MM.1S (cell line): ENCODE data around the gene NUDT14.

ENCODE experiments used
- DNase-seq: peaks from one replicate; pipeline ENCODE4 v3.0.0-alpha.2; 2015
- H2AFZ ChIP-seq: fragments of 300-600 bp; sonication (generic); 2 replicates; pipeline ENCODE4 v1.6.0; 2016; ENCODE audit warnings: antibody characterized with exemption, low read length
- H3F3A ChIP-seq: fragments of 300-600 bp; sonication (generic); 2 replicates; pipeline ENCODE4 v1.6.1; 2016; ENCODE audit warnings: mild to moderate bottlenecking, antibody characterized with exemption, low read length, moderate library complexity, mixed read lengths; ENCODE audit not compliant: insufficient read depth
- H3K27ac ChIP-seq: fragments of 300-600 bp; sonication (generic); 2 replicates; pipeline ENCODE4 v1.5.1; 2016; ENCODE audit warnings: mild to moderate bottlenecking, low read length
- H3K27me3 ChIP-seq: fragments of 300-600 bp; sonication (generic); replicated peaks from 2 replicates; pipeline ENCODE4 v1.6.0; 2016; ENCODE audit warnings: low read length; ENCODE audit not compliant: insufficient read depth
- H3K36me3 ChIP-seq: fragments of 300-600 bp; sonication (generic); replicated peaks from 2 replicates; pipeline ENCODE4 v1.6.1; 2016; ENCODE audit warnings: mild to moderate bottlenecking, low read length, mixed read lengths; ENCODE audit not compliant: insufficient read depth
- H3K4me1 ChIP-seq: fragments of 300-600 bp; sonication (generic); 2 replicates; pipeline ENCODE4 v1.6.1; 2016; ENCODE audit warnings: low read length, mixed read lengths
- H3K4me2 ChIP-seq: fragments of 300-600 bp; sonication (generic); 2 replicates; pipeline ENCODE4 v1.6.0; 2016; ENCODE audit warnings: low read depth, low read length
- H3K4me3 ChIP-seq: fragments of 300-600 bp; sonication (generic); 2 replicates; pipeline ENCODE4 v1.5.1; 2016; ENCODE audit warnings: low read length, mixed read lengths
- H3K79me2 ChIP-seq: fragments of 300-600 bp; sonication (generic); 2 replicates; pipeline ENCODE4 v1.6.1; 2016; ENCODE audit warnings: mixed run types, low read length, mixed read lengths
- H3K9ac ChIP-seq: fragments of 300-600 bp; sonication (generic); 2 replicates; pipeline ENCODE4 v1.6.1; 2016; ENCODE audit warnings: low read length, mixed read lengths
- H3K9me2 ChIP-seq: fragments of 300-600 bp; sonication (generic); replicated peaks from 2 replicates; pipeline ENCODE4 v1.6.1; 2016; ENCODE audit warnings: mild to moderate bottlenecking, low read length, mixed read lengths; ENCODE audit not compliant: insufficient read depth
- H3K9me3 ChIP-seq: fragments of 300-600 bp; sonication (generic); replicated peaks from 2 replicates; pipeline ENCODE4 v1.6.1; 2016; ENCODE audit warnings: mild to moderate bottlenecking, low read length, mixed read lengths; ENCODE audit not compliant: insufficient read depth
- H4K20me1 ChIP-seq: fragments of 300-600 bp; sonication (generic); 2 replicates; pipeline ENCODE4 v1.6.1; 2016; ENCODE audit warnings: mild to moderate bottlenecking, low read length, moderate library complexity, mixed read lengths; ENCODE audit not compliant: insufficient read depth
- CTCF ChIP-seq: fragments of 300-600 bp; sonication (generic); IDR thresholded peaks from 2 replicates; pipeline ENCODE4 v1.5.1; 2016; ENCODE audit warnings: antibody characterized with exemption, low read length, mixed read lengths
- EZH2 ChIP-seq: fragments of 300-600 bp; sonication (generic); optimal IDR thresholded peaks from 2 replicates; pipeline ENCODE3; 2017; ENCODE audit warnings: low read depth, mild to moderate bottlenecking, antibody characterized with exemption, low read length, mixed read lengths
- EZH2phosphoT487 ChIP-seq: fragments of 300-600 bp; sonication (generic); IDR thresholded peaks from 2 replicates; pipeline ENCODE4 v1.6.1; 2018; ENCODE audit warnings: antibody characterized with exemption, low read length

Gene NUDT14

DNA sequence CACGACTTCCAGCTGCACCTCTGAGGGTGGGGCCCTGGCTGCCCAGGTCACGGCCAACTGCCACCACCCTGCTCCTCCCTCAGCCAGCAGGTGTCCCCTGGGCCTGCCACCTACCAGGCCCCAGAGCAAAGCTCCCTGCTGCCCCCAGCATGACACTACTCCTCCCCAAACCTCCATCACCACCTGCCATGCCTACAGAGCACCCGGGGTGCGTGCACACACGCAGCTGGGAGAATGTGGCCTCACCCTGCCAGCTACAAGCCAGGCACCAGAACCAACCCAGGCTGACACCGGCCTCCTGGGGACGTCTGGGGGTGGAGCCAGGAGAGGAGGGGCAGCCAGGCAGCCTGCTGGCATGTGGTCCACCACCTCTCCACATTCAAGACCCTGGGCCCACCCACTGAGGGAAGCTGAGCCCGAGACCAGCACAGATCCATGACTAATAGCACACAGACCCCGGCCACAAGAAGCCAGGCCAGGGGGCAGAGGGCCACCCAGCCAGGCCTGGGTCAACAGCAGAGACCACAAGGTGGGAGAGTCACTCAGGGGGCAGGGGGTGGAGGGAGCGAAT is 15.9 kb downstream of the NUDT14 start:
- Histone ChIP-seq H3K9me2 (no peaks in the 10 kb centered on the region), H3K4me3 (no peak overlapping the region), H3K27ac (no peak overlapping the region), H3F3A (no peaks in the 10 kb centered on the region), H3K4me1 (no peaks in the 10 kb centered on the region), H4K20me1 (no peaks in the 10 kb centered on the region), H3K27me3 (peaks cover 12% of the 10 kb centered on the region; the same call in 1 of the 2 replicates), H2AFZ (no peak overlapping the region), H3K79me2 (no peaks in the 10 kb centered on the region), H3K9ac (no peak overlapping the region), H3K36me3 (no peaks in the 10 kb centered on the region), H3K4me2 (no peak overlapping the region), H3K9me3 (no peaks in the 10 kb centered on the region)
- TF ChIP-seq CTCF (no peak), EZH2phosphoT487 (no peak), EZH2 (no peak)
- no peak for DNase-seq

DNA sequence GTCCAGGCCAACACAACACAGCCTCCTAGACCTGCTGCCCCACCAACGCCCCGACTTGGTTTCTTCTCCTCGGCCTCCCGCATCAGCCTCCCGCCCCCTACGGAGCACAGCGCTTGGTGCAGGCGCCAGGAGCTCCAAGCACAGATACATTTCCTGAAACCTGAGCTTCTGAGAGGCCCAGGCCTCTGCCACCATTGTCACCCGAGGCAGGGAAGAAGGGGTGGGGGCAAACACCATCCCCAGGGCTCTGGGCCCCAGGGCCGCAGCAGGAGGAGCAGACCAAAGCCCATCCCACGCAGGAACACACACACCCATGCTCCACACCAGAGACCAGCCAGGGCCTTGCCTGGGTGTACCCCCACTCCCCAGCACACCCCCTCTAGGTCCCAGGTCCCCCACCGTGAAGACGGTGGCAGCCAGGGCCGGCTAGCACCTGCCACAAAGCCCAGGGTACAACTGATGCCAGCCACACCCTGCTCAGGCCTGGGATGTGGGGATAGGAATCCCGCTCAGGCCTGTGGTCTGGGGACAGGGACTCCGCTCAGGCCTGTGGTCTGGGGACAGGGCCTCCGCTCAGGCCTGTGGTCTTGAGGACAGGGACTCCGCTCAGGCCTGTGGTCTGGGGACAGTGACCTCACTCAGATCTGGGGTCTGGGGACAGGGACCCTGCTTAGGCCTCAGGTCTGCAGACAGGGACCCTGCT is 17.9 kb downstream of the NUDT14 start:
- Histone ChIP-seq H3K79me2 (no peaks in the 10 kb centered on the region), H3K27me3 (no peaks in the 10 kb centered on the region), H3F3A (no peaks in the 10 kb centered on the region), H3K9me3 (no peaks in the 10 kb centered on the region), H2AFZ (no peak overlapping the region), H3K4me3 (no peak overlapping the region), H3K27ac (no peak overlapping the region), H3K9me2 (no peaks in the 10 kb centered on the region), H3K4me1 (no peaks in the 10 kb centered on the region), H3K4me2 (no peak overlapping the region), H3K9ac (no peak overlapping the region), H3K36me3 (no peaks in the 10 kb centered on the region), H4K20me1 (no peaks in the 10 kb centered on the region)
- no peak for TF ChIP-seq EZH2
- no peak for DNase-seq

- H3K27me3 ChIP-seq, result no peaks in the 10 kb centered on the region
- H3F3A ChIP-seq, result no peaks in the 10 kb centered on the region
- no peak overlapping the region for H2AFZ ChIP-seq
- no peak overlapping the region for H3K4me3 ChIP-seq
- H3K4me1 ChIP-seq, result no peaks in the 10 kb centered on the region
- H3K9me3 ChIP-seq, result no peaks in the 10 kb centered on the region
- no peak overlapping the region for H3K4me2 ChIP-seq
- DNase-seq, result no peak
- H3K79me2 ChIP-seq, result no peaks in the 10 kb centered on the region
- H3K36me3 ChIP-seq, result no peaks in the 10 kb centered on the region
- no peak for TF ChIP-seq EZH2phosphoT487
- TF ChIP-seq CTCF, result no peak
- TF ChIP-seq EZH2, result no peak
- H3K9me2 ChIP-seq, result no peaks in the 10 kb centered on the region
- no peak overlapping the region for H3K9ac ChIP-seq
- H3K27ac ChIP-seq, result no peak overlapping the region
- no peaks in the 10 kb centered on the region for H4K20me1 ChIP-seq
Observed at GRCh38 chr14:105162669-105162979, 18.5 kb downstream of the NUDT14 start.
